ENCODE results near the gene MARF1.

The MARF1 gene

DNA sequence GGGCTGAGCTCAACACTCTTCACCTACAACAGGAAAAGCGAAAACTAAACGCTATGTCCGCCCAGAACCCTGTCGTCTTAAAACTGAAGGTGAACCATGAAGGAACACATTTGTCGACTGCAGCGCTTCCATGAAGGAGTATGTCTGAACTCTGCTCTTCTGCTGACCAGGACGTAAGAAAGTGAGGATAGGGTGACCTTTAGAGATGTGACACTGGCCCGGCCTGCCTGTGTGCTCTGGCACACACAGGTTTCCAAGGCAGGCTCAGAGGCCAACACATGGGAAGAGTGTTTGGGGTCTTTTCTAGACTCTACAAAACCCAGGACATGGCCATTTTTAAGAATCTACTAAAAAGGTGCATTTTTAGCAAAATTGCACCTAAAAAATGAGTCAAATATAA, 21.1 kb downstream of the MARF1 start:
- DNase-seq (ENCODE audit: insufficient read length, low spot score) (no peak), FAIRE-seq (no peak)
- TF ChIP-seq SPI1 (IDR thresholded peaks at IDR 0.05; ENCODE audit: low read depth, low read length) (no peak), POLR2A (IDR thresholded peaks at IDR 0.05; ENCODE audit: low read depth, low read length) (no peak), POLR2AphosphoS5 (IDR thresholded peaks at IDR 0.05; ENCODE audit: low read depth, low read length) (no peak), PAX5 (IDR thresholded peaks at IDR 0.05; ENCODE audit: insufficient read depth, low read length, severe bottlenecking) (no peak), TAF1 (IDR thresholded peaks at IDR 0.05; ENCODE audit: low read depth, low read length) (no peak), POU2F2 (IDR thresholded peaks at IDR 0.05; ENCODE audit: low read depth, low read length) (no peak)

DNA sequence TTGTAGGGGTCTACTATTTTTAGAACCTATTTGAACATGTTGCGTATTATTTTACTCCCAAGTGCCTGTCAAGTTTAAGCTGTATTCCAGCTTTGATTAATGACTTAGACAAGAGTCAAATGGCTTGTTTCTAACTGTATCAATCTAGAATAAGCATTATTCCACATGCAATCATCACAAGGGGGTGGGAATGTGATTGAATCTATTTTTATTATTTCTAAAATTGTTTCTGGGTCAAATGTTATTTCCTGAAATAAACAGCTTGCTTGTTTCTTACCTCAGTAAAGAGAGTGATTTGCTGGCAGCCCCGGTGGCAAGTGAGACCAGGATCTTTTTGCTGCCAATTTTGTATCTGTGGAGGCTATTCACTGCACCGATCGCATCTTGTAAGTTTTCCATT, 21.5 kb downstream of the MARF1 start:
- DNase-seq (ENCODE audit: insufficient read length, low spot score) (no peak), FAIRE-seq (no peak)
- no peak for TF ChIP-seq POU2F2 (IDR thresholded peaks at IDR 0.05; ENCODE audit: low read depth, low read length)
- no peak for TF ChIP-seq TAF1 (IDR thresholded peaks at IDR 0.05; ENCODE audit: low read depth, low read length)
- TF ChIP-seq PAX5 (IDR thresholded peaks at IDR 0.05; ENCODE audit: insufficient read depth, low read length, severe bottlenecking), result no peak
- no peak for TF ChIP-seq POLR2AphosphoS5 (IDR thresholded peaks at IDR 0.05; ENCODE audit: low read depth, low read length)
- TF ChIP-seq POLR2A (IDR thresholded peaks at IDR 0.05; ENCODE audit: low read depth, low read length), result no peak

DNA sequence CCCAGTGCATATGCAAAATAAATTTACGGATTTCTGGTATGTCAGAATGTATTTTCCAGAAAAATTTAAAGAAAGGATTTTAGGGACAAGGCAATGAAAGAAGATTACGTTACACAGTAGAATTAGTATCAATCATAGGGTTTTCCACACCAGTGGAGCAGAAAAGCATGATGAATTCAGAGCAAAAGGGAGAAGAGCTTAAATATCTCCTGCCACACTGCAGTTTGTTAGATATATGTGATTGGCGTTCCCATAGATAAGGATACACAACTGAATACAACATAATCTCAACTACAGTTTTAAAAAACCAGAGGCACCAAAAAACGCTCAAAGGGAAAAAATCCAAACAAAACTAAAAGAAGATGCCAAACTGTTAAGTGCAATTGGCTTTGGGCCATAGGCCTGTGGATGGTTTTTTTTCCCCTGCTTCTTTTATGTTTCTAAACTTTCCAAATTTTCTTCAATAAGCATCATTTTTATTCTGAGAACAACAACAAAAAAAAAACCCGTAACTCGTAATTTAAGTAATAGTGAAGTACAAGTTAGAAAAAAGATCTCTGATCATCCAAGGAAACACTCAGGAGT, 22.3 kb downstream of the MARF1 start:
- TF ChIP-seq POU2F2 (IDR thresholded peaks at IDR 0.05; ENCODE audit: low read depth, low read length), result no peak
- no peak for DNase-seq (ENCODE audit: insufficient read length, low spot score)
- no peak for FAIRE-seq

DNA sequence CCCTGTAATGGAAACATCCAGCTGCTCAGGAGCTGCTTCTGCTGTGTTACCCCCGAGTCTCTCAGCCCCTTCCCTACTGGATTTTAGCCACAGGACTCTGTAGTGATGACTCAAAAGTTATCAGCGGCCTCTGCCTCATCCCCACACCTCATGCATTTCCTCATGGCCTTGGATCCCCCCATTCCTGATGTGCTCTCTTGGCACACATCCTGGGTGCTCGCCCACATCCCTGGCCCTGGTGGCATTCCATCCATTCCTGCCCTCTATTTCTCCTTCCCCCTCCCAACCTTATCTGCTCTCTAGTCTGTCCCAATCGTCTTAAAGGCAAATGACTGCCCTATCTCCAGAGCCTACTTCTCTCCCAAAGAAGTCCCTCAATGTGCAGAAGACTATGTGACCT, 24.6 kb downstream of the MARF1 start:
- FAIRE-seq (no peak), DNase-seq (ENCODE audit: insufficient read length, low spot score) (no peak)
- no peak for TF ChIP-seq POLR2AphosphoS5 (IDR thresholded peaks at IDR 0.05; ENCODE audit: low read depth, low read length)
- no peak for TF ChIP-seq SPI1 (IDR thresholded peaks at IDR 0.05; ENCODE audit: low read depth, low read length)
- no peak for TF ChIP-seq TAF1 (IDR thresholded peaks at IDR 0.05; ENCODE audit: low read depth, low read length)
- no peak for TF ChIP-seq PAX5 (IDR thresholded peaks at IDR 0.05; ENCODE audit: insufficient read depth, low read length, severe bottlenecking)
- TF ChIP-seq POLR2A (IDR thresholded peaks at IDR 0.05; ENCODE audit: low read depth, low read length), result no peak
- TF ChIP-seq POU2F2 (IDR thresholded peaks at IDR 0.05; ENCODE audit: low read depth, low read length), result no peak

DNA sequence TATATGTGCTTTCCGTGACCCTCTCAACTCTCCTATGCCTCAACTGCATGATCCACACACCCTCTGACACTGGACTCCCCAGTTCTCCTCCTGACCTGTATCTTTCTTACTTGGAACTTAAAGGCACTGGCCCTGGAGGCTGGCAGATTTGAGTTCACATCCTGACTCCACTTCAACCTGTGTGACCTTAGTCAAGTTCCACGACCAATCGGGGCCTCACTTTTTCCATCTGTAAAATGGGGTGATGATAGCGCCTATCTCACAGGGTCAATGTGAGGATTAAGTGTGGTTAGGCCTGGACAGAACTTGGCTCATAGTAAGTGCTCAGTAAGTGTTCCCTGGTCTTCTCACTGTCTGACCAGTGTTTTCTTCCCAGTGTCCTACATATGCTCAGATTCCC, 25.1 kb downstream of the MARF1 start:
- no peak for DNase-seq (ENCODE audit: insufficient read length, low spot score)
- no peak for FAIRE-seq
- TF ChIP-seq POLR2AphosphoS5 (IDR thresholded peaks at IDR 0.05; ENCODE audit: low read depth, low read length) (no peak), PAX5 (IDR thresholded peaks at IDR 0.05; ENCODE audit: insufficient read depth, low read length, severe bottlenecking) (no peak), POU2F2 (IDR thresholded peaks at IDR 0.05; ENCODE audit: low read depth, low read length) (no peak), SPI1 (IDR thresholded peaks at IDR 0.05; ENCODE audit: low read depth, low read length) (no peak), TAF1 (IDR thresholded peaks at IDR 0.05; ENCODE audit: low read depth, low read length) (no peak), POLR2A (IDR thresholded peaks at IDR 0.05; ENCODE audit: low read depth, low read length) (no peak)

DNA sequence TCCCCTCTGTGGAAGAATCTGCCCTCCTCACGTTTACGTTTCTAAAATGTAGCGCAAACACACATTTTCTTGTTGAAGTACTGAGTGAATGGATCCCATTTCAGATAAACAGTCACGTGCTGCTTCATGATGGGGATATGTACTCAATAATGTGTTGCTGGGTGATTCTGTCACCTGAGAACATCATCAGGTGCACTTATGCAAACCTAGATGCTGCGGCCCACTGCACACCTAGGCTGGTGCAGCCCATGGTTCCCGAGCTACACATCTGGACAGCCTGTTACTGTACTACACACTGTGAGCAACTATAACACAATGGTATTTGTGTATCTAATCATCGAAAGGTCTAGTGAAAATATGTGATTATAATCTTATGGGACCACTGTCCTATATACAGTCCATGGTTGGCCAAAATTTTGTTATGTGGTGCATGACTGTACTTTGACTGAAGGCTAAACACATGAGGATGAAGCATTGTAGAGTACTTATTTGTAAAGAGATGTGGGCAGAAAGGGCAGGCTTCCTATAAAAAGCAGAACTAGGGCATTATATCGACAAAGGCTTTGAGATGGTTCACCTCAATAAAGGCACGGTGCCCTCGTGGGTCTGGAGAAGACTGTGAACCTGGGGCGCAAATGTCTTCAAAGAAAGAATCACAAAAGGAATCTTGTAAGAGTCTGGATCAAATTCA, 26.3 kb downstream of the MARF1 start:
- no peak for TF ChIP-seq POLR2A (IDR thresholded peaks at IDR 0.05; ENCODE audit: low read depth, low read length)
- TF ChIP-seq PAX5 (IDR thresholded peaks at IDR 0.05; ENCODE audit: insufficient read depth, low read length, severe bottlenecking), result no peak
- TF ChIP-seq TAF1 (IDR thresholded peaks at IDR 0.05; ENCODE audit: low read depth, low read length), result no peak
- no peak for TF ChIP-seq POU2F2 (IDR thresholded peaks at IDR 0.05; ENCODE audit: low read depth, low read length)
- TF ChIP-seq POLR2AphosphoS5 (IDR thresholded peaks at IDR 0.05; ENCODE audit: low read depth, low read length), result no peak
- no peak for TF ChIP-seq SPI1 (IDR thresholded peaks at IDR 0.05; ENCODE audit: low read depth, low read length)
- no peak for DNase-seq (ENCODE audit: insufficient read length, low spot score)
- FAIRE-seq, result no peak

DNA sequence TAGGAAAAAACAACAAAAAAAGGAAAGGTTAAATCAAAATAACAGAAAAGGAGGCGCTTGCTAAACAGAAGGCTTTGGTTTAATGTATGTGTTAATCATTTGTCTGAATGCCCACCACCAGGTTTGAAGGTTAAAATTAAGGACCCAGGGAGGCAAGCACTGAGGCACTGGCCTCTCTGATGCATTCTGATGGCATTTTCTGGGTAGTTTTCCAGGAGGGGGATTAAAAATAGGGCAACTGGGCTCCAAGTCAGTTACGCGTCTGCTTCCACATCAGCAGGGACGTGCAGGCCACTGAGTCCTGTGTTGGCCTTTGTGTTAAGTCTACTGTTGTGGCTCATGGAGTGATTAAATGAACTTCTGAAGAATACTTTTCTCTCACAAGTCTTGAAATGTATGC, 26.9 kb downstream of the MARF1 start:
- TF ChIP-seq SPI1 (IDR thresholded peaks at IDR 0.05; ENCODE audit: low read depth, low read length) (no peak), POU2F2 (IDR thresholded peaks at IDR 0.05; ENCODE audit: low read depth, low read length) (no peak), POLR2AphosphoS5 (IDR thresholded peaks at IDR 0.05; ENCODE audit: low read depth, low read length) (no peak), POLR2A (IDR thresholded peaks at IDR 0.05; ENCODE audit: low read depth, low read length) (no peak), TAF1 (IDR thresholded peaks at IDR 0.05; ENCODE audit: low read depth, low read length) (no peak), PAX5 (IDR thresholded peaks at IDR 0.05; ENCODE audit: insufficient read depth, low read length, severe bottlenecking) (no peak)
- no peak for DNase-seq (ENCODE audit: insufficient read length, low spot score)
- FAIRE-seq, result no peak

DNA sequence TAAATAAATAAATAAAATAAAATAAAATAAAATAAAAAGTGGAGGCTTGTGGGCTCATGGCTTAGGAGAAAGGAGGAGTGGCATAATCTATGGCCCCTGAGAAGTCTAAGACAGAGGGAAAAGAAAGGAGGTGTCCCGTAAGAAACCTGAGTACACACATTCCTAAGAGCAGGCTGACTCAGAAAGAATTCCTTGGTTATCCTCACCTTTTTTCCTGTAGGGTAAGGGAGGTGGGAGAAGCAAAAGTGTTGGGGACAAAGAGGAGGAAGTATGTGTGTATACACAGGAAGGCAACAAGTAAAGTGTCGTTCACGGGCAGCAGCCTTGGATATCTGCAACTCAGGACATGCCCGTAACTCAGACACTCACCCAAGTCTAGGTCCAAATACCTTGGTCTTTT, 29.3 kb downstream of the MARF1 start:
- no peak for FAIRE-seq
- no peak for DNase-seq (ENCODE audit: insufficient read length, low spot score)

DNA sequence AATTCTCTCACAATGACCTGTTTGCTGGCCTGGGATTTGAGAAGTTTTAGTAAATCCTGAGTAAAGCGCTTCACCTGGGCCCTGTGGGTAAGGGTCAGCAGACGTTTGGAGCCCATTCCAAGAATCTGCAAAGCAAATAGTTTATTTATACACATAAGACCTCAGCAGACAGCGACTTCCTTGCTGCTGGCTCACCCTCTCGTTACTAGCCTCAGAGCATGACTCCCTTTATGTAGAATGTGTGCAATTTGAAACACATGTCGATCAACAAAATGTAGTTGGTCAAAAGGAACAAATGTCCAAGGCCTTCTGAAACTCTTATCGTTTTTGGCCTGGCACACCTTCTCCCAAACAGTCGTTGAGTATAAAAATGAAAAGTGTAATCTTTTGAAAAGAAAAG, 31.3 kb downstream of the MARF1 start:
- DNase-seq (ENCODE audit: insufficient read length, low spot score) (no peak), FAIRE-seq (no peak)
- TF ChIP-seq POLR2A (IDR thresholded peaks at IDR 0.05; ENCODE audit: low read depth, low read length) (no peak), POLR2AphosphoS5 (IDR thresholded peaks at IDR 0.05; ENCODE audit: low read depth, low read length) (no peak), SPI1 (IDR thresholded peaks at IDR 0.05; ENCODE audit: low read depth, low read length) (no peak), PAX5 (IDR thresholded peaks at IDR 0.05; ENCODE audit: insufficient read depth, low read length, severe bottlenecking) (no peak), POU2F2 (IDR thresholded peaks at IDR 0.05; ENCODE audit: low read depth, low read length) (no peak), TAF1 (IDR thresholded peaks at IDR 0.05; ENCODE audit: low read depth, low read length) (no peak)

More for the DNA sequence above, 29.3 kb downstream of the MARF1 start:
- no peak for TF ChIP-seq SPI1 (IDR thresholded peaks at IDR 0.05; ENCODE audit: low read depth, low read length)
- TF ChIP-seq PAX5 (IDR thresholded peaks at IDR 0.05; ENCODE audit: insufficient read depth, low read length, severe bottlenecking), result no peak
- TF ChIP-seq TAF1 (IDR thresholded peaks at IDR 0.05; ENCODE audit: low read depth, low read length), result no peak
- TF ChIP-seq POU2F2 (IDR thresholded peaks at IDR 0.05; ENCODE audit: low read depth, low read length), result no peak
- no peak for TF ChIP-seq POLR2AphosphoS5 (IDR thresholded peaks at IDR 0.05; ENCODE audit: low read depth, low read length)
- no peak for TF ChIP-seq POLR2A (IDR thresholded peaks at IDR 0.05; ENCODE audit: low read depth, low read length)

Data from GM12891 (cell line).